ENCODE results near the gene IL19. TPM values are rescaled to one million over a fixed set of nuclear protein-coding genes. Genes with fewer than 3 reads are reported as not detected.

The IL19 gene
- total and polyA plus RNA-seq, 9 of the 15 experiments (the other 6 are each of a cell fraction or from before 2014, with no cell fraction given) = not detected

- TF ChIP-seq E2F1 (CRISPR knock-in tag; IDR thresholded peaks at IDR 0.05) (no peak), ZKSCAN3 (CRISPR knock-in tag; IDR thresholded peaks at IDR 0.05) (no peak), YY1 (IDR thresholded peaks at IDR 0.05; ENCODE audit: borderline replicate concordance in 1 of 3, control insufficient read depth in 1 of 3, extremely low read depth in 1 of 3, insufficient read depth in 3 of 3, insufficient read length in 1 of 3, insufficient replicate concordance in 2 of 3, low read depth in 1 of 3, low read length in 2 of 3) (no peak), MITF (IDR thresholded peaks at IDR 0.05) (no peak), PKNOX1 (IDR thresholded peaks at IDR 0.05) (peak; percentile 69), ZNF277 (CRISPR knock-in tag; IDR thresholded peaks at IDR 0.05; ENCODE audit: borderline replicate concordance) (no peak), RBM34 (IDR thresholded peaks at IDR 0.05; ENCODE audit: borderline replicate concordance, insufficient read depth, low read length) (no peak), DMBX1 (CRISPR knock-in tag; IDR thresholded peaks at IDR 0.05; ENCODE audit: borderline replicate concordance) (no peak)
- TF ChIP-seq, protein P1, sequence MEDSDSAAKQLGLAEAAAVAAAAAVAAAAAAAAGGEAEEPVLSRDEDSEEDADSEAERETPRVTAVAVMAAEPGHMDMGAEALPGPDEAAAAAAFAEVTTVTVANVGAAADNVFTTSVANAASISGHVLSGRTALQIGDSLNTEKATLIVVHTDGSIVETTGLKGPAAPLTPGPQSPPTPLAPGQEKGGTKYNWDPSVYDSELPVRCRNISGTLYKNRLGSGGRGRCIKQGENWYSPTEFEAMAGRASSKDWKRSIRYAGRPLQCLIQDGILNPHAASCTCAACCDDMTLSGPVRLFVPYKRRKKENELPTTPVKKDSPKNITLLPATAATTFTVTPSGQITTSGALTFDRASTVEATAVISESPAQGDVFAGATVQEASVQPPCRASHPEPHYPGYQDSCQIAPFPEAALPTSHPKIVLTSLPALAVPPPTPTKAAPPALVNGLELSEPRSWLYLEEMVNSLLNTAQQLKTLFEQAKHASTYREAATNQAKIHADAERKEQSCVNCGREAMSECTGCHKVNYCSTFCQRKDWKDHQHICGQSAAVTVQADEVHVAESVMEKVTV (CRISPR knock-in tag; IDR thresholded peaks at IDR 0.05) = 0 out of 2 replicates have a peak, but pooled peaks have one; percentile 21
Observed at GRCh38 chr1:206725109-206725963, 45.2 kb upstream of the IL19 start (continued).

All from K562 (cell line).